ENCODE measurements around the gene CBX8. TPM values are rescaled to one million over a fixed set of nuclear protein-coding genes. Genes with fewer than 3 reads are reported as not detected.
A peak's percentile ranks its signal among the peaks of the same experiment; 100 is the strongest.

The CBX8 gene
- total and polyA plus RNA-seq, 2 of the 13 experiments (the other 11 are each of a cell fraction or from before 2014, with no cell fraction given) = 0.34 to 12.6 TPM

GRCh38 chr17:79836972-79837887 is 40.4 kb upstream of the CBX8 start (continued):
- TF ChIP-seq ZNF7 (CRISPR knock-in tag; IDR thresholded peaks at IDR 0.05) = no peak
- no peak for TF ChIP-seq ZNF782 (CRISPR knock-in tag; IDR thresholded peaks at IDR 0.05; ENCODE audit: borderline replicate concordance)
- TF ChIP-seq IKZF5 (CRISPR knock-in tag; IDR thresholded peaks at IDR 0.05) = no peak
- TF ChIP-seq ZNF121 (CRISPR knock-in tag; IDR thresholded peaks at IDR 0.05) = no peak
- 0 out of 2 replicates have a peak, but pooled peaks have one; percentile 48 for TF ChIP-seq ZMAT3 (CRISPR knock-in tag; conservative IDR thresholded peaks at IDR 0.05)
- TF ChIP-seq ATF5 (CRISPR knock-in tag; IDR thresholded peaks at IDR 0.05; ENCODE audit: low read depth) = no peak
- TF ChIP-seq KDM5A (IDR thresholded peaks at IDR 0.05; ENCODE audit: borderline replicate concordance, low read length) = no peak
- no peak for TF ChIP-seq FOXA1 (IDR thresholded peaks at IDR 0.05)
- no peak for TF ChIP-seq FOXA1 (CRISPR knock-in tag; IDR thresholded peaks at IDR 0.05)
- no peak for TF ChIP-seq RERE (CRISPR knock-in tag; IDR thresholded peaks at IDR 0.05; ENCODE audit: low read depth)
- TF ChIP-seq ZNF562 (CRISPR knock-in tag; IDR thresholded peaks at IDR 0.05; ENCODE audit: borderline replicate concordance) = no peak
- no peak for TF ChIP-seq ARHGAP35 (CRISPR knock-in tag; IDR thresholded peaks at IDR 0.05; ENCODE audit: borderline replicate concordance)
- TF ChIP-seq ZBTB14 (CRISPR knock-in tag; IDR thresholded peaks at IDR 0.05) = no peak
- no peak for TF ChIP-seq ZNF605 (CRISPR knock-in tag; IDR thresholded peaks at IDR 0.05)
- TF ChIP-seq ZNF567 (CRISPR knock-in tag; IDR thresholded peaks at IDR 0.05; ENCODE audit: borderline replicate concordance) = no peak
- no peak for TF ChIP-seq GPBP1L1 (CRISPR knock-in tag; IDR thresholded peaks at IDR 0.05)
- no peak for TF ChIP-seq POGZ (CRISPR knock-in tag; IDR thresholded peaks at IDR 0.05)
- peak; percentile 25; the same call in 1 of the 2 replicates for TF ChIP-seq MEIS1 (CRISPR knock-in tag; IDR thresholded peaks at IDR 0.05; ENCODE audit: borderline replicate concordance)

Measured in HepG2 (cell line).